Neural progenitor cell (in vitro differentiated cells): Measurements from ENCODE around the gene EID2B. TPM values are rescaled to one million over a fixed set of nuclear protein-coding genes. Genes with fewer than 3 reads are reported as not detected.

Experiments used
- DNase-seq: peaks from one replicate; pipeline ENCODE4 v3.0.0-alpha.2; 2016; ENCODE audit warnings: low spot score
- H2AFZ ChIP-seq: fragments of 200-600 bp; sonication (generic); replicated peaks from 2 replicates; pipeline ENCODE4 v1.6.1; 2016; ENCODE audit warnings: antibody characterized with exemption
- H3F3A ChIP-seq: fragments of 200-600 bp; sonication (generic); 2 replicates; pipeline ENCODE4 v1.6.1; 2016; ENCODE audit warnings: antibody characterized with exemption, low read depth
- H3K27ac ChIP-seq: fragments of 200-600 bp; sonication (generic); 2 replicates; pipeline ENCODE4 v1.5.1; 2016; ENCODE audit warnings: mild to moderate bottlenecking
- H3K27me3 ChIP-seq: fragments of 200-600 bp; sonication (generic); 2 replicates; pipeline ENCODE4 v1.6.1; 2016; ENCODE audit warnings: mild to moderate bottlenecking, moderate library complexity
- H3K36me3 ChIP-seq: fragments of 200-600 bp; sonication (generic); 2 replicates; pipeline ENCODE4 v1.5.1; 2016
- H3K4me1 ChIP-seq: fragments of 200-600 bp; sonication (generic); 2 replicates; pipeline ENCODE4 v1.6.1; 2016; ENCODE audit warnings: mixed run types
- H3K4me2 ChIP-seq: fragments of 200-600 bp; sonication (generic); 2 replicates; pipeline ENCODE4 v1.6.1; 2016
- H3K4me3 ChIP-seq: fragments of 200-600 bp; sonication (generic); 2 replicates; pipeline ENCODE4 v1.5.1; 2016
- H3K79me2 ChIP-seq: fragments of 200-600 bp; sonication (generic); 2 replicates; pipeline ENCODE4 v1.6.1; 2016; ENCODE audit warnings: low read depth
- H3K9ac ChIP-seq: fragments of 200-600 bp; sonication (generic); 2 replicates; pipeline ENCODE4 v1.6.1; 2016
- H3K9me3 ChIP-seq: fragments of 200-600 bp; sonication (generic); 2 replicates; pipeline ENCODE4 v1.5.1; 2016; ENCODE audit warnings: low read depth
- H4K20me1 ChIP-seq: fragments of 200-600 bp; sonication (generic); 2 replicates; pipeline ENCODE4 v1.6.1; 2016; ENCODE audit warnings: low read depth
- H3K27ac Mint-ChIP-seq: 3 replicates; pipeline ENCODE4 v1.8.0; 2021; ENCODE audit warnings: mixed read lengths
- H3K27me3 Mint-ChIP-seq: 2 replicates; pipeline ENCODE4 v1.8.0; 2022; ENCODE audit warnings: low read depth, mild to moderate bottlenecking, inconsistent platforms, moderate library complexity, mixed read lengths; ENCODE audit not compliant: insufficient read depth
- H3K36me3 Mint-ChIP-seq: 3 replicates; pipeline ENCODE4 v1.8.0; 2021; ENCODE audit warnings: mixed read lengths
- H3K4me1 Mint-ChIP-seq: 3 replicates; pipeline ENCODE4 v1.8.0; 2021; ENCODE audit warnings: mixed read lengths
- H3K4me3 Mint-ChIP-seq: 3 replicates; pipeline ENCODE4 v1.8.0; 2021; ENCODE audit warnings: mild to moderate bottlenecking, moderate library complexity, mixed read lengths
- H3K9me3 Mint-ChIP-seq: 3 replicates; pipeline ENCODE4 v1.8.0; 2020; ENCODE audit warnings: mixed read lengths
- CTCF ChIP-seq: fragments of 200-600 bp; sonication (generic); IDR thresholded peaks from 2 replicates; pipeline ENCODE4 v1.5.1; 2017; ENCODE audit warnings: antibody characterized with exemption, mild to moderate bottlenecking
- EZH2 ChIP-seq: fragments of 200-600 bp; sonication (generic); IDR thresholded peaks from 2 replicates; pipeline ENCODE4 v1.6.1; 2017; ENCODE audit warnings: antibody characterized with exemption, mild to moderate bottlenecking, moderate library complexity
- EZH2phosphoT487 ChIP-seq: fragments of 200-600 bp; sonication (generic); IDR thresholded peaks from 2 replicates; pipeline ENCODE4 v1.6.1; 2017; ENCODE audit warnings: antibody characterized with exemption
- total RNA-seq: library from RNA; depleted of rRNA; stranded (reverse); fragments of >200 nt; gene quantifications from 2 replicates; pipeline ENCODE4 v1.2.3, GENCODE V29; 2015; ENCODE audit warnings: low replicate concordance

EID2B gene
- total RNA-seq, 1 donor from 2014 or later = 11.1 TPM

GRCh38 chr19:39553082-39553652 lies 20.5 kb upstream of the EID2B start:
- Mint-ChIP-seq H3K36me3 (no peaks in the 10 kb centered on the region), H3K4me1 (no peaks in the 10 kb centered on the region), H3K27me3 (peaks cover 6% of the 10 kb centered on the region), H3K9me3 (no peaks in the 10 kb centered on the region), H3K27ac (no peak overlapping the region), H3K4me3 (no peak overlapping the region)
- H2AFZ ChIP-seq = no peak overlapping the region
- H3K4me2 ChIP-seq = no peak overlapping the region
- H3K36me3 ChIP-seq = no peaks in the 10 kb centered on the region
- DNase-seq = no peak
- no peaks in the 10 kb centered on the region for H3K4me1 ChIP-seq
- H3K27me3 ChIP-seq = peaks cover 3% of the 10 kb centered on the region
- TF ChIP-seq EZH2phosphoT487 (no peak), EZH2 (no peak), CTCF (no peak)
- no peaks in the 10 kb centered on the region for H3F3A ChIP-seq
- no peak overlapping the region for H3K4me3 ChIP-seq
- no peak overlapping the region for H3K27ac ChIP-seq
- no peaks in the 10 kb centered on the region for H3K79me2 ChIP-seq
- no peaks in the 10 kb centered on the region for H4K20me1 ChIP-seq
- H3K9me3 ChIP-seq = no peaks in the 10 kb centered on the region
- no peak overlapping the region for H3K9ac ChIP-seq

- no peaks in the 10 kb centered on the region for H3K4me1 ChIP-seq
- TF ChIP-seq EZH2 (no peak), CTCF (no peak), EZH2phosphoT487 (no peak)
- no peaks in the 10 kb centered on the region for H3K79me2 ChIP-seq
- H3K27ac ChIP-seq = no peak overlapping the region
- no peak overlapping the region for H3K9ac ChIP-seq
- Mint-ChIP-seq H3K4me3 (no peak overlapping the region), H3K36me3 (no peaks in the 10 kb centered on the region), H3K4me1 (no peaks in the 10 kb centered on the region), H3K9me3 (no peaks in the 10 kb centered on the region), H3K27ac (no peak overlapping the region), H3K27me3 (peaks cover 4% of the 10 kb centered on the region)
- no peaks in the 10 kb centered on the region for H3K9me3 ChIP-seq
- no peaks in the 10 kb centered on the region for H3F3A ChIP-seq
- H3K4me3 ChIP-seq = no peak overlapping the region
- no peaks in the 10 kb centered on the region for H3K36me3 ChIP-seq
- peaks cover 3% of the 10 kb centered on the region for H3K27me3 ChIP-seq
- H2AFZ ChIP-seq = no peak overlapping the region
- no peak for DNase-seq
- H4K20me1 ChIP-seq = no peaks in the 10 kb centered on the region
- no peak overlapping the region for H3K4me2 ChIP-seq
These were observed 17.5 kb upstream of the EID2B start for GRCh38 chr19:39550197-39550596.

GRCh38 chr19:39546599-39546998 lies 13.9 kb upstream of the EID2B start:
- no peaks in the 10 kb centered on the region for H3K27me3 Mint-ChIP-seq
- Histone ChIP-seq H2AFZ (no peak overlapping the region), H3K27ac (no peak overlapping the region), H3K9me3 (no peaks in the 10 kb centered on the region), H3K4me1 (peaks cover 8% of the 10 kb centered on the region), H3K79me2 (no peaks in the 10 kb centered on the region), H3F3A (no peaks in the 10 kb centered on the region), H3K36me3 (no peaks in the 10 kb centered on the region), H3K9ac (no peak overlapping the region), H3K4me3 (no peak overlapping the region), H3K4me2 (no peak overlapping the region), H4K20me1 (no peaks in the 10 kb centered on the region), H3K27me3 (no peaks in the 10 kb centered on the region)
- no peak for TF ChIP-seq EZH2
- no peak for DNase-seq
- no peak overlapping the region for H3K4me3 Mint-ChIP-seq
- H3K9me3 Mint-ChIP-seq = no peaks in the 10 kb centered on the region
- H3K27ac Mint-ChIP-seq = no peak overlapping the region
- no peaks in the 10 kb centered on the region for H3K36me3 Mint-ChIP-seq
- H3K4me1 Mint-ChIP-seq = peaks cover 9% of the 10 kb centered on the region

GRCh38 chr19:39544911-39545310 lies 12.3 kb upstream of the EID2B start:
- H2AFZ ChIP-seq = no peak overlapping the region
- no peak for DNase-seq
- H3K9me3 ChIP-seq = no peaks in the 10 kb centered on the region
- no peak overlapping the region for H3K4me2 ChIP-seq
- Mint-ChIP-seq H3K27ac (no peak overlapping the region), H3K4me3 (no peak overlapping the region), H3K36me3 (no peaks in the 10 kb centered on the region), H3K9me3 (no peaks in the 10 kb centered on the region), H3K4me1 (peaks cover 17% of the 10 kb centered on the region), H3K27me3 (peaks cover 2% of the 10 kb centered on the region)
- no peak overlapping the region for H3K4me3 ChIP-seq
- no peaks in the 10 kb centered on the region for H3K27me3 ChIP-seq
- no peaks in the 10 kb centered on the region for H3K36me3 ChIP-seq
- TF ChIP-seq CTCF (no peak), EZH2phosphoT487 (no peak), EZH2 (no peak)
- H3K9ac ChIP-seq = no peak overlapping the region
- peaks cover 6% of the 10 kb centered on the region for H3F3A ChIP-seq
- H3K27ac ChIP-seq = no peak overlapping the region
- peaks cover 13% of the 10 kb centered on the region for H3K4me1 ChIP-seq
- no peaks in the 10 kb centered on the region for H4K20me1 ChIP-seq
- H3K79me2 ChIP-seq = no peaks in the 10 kb centered on the region
